HG03575 (cell line): ENCODE results near the gene GREB1.

ENCODE experiments used
- ATAC-seq: cut with Tn5 transposase; IDR thresholded peaks from one replicate; pipeline ENCODE4 v1.9.1; 2021; ENCODE audit not compliant: unreplicated experiment, insufficient number of reproducible peaks, low FRiP score; ENCODE audit errors: extremely low read depth

GREB1 gene

DNA sequence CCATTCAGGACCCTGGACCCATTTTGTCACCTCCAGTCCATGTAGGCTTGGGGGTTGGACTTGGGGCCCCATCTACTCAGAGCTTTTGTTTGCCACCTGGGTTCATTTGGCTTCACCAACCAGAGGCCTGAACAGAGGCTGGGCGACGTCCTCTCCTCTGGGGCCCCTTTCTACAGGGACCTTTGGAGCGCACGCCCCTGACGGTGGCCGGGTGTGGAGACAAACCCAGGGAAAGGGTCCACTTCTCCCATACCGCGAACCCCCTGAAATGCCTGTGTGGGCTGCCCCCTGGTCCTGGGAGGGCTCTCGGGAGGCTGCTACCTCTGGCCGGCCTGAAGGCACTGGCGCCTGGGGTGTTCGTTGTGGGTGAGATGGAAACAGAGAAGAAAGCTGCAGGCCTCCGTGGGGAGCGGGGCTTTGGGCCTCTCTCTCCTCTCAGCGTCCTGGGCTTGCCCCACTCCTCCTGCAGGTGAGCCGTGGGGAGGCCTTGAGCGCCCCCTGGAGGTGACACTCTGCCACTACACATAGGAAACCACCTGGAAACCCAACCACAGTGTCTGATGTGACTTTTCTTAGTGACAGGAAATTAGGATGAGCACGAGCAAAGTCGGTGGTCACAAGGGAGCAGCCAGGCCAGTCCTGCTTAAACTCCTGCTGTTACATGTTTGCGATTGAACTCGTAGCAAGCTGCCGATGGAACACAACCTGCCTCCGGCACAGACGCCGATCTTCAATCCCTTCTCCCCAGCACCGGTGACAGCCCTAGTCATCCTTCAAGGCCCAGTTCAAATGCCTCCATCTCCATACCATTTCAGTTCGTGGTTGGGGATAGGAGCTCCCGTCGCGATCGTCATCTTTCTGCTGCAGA is 148.1 kb downstream of the GREB1 start:
- no peak for ATAC-seq

DNA sequence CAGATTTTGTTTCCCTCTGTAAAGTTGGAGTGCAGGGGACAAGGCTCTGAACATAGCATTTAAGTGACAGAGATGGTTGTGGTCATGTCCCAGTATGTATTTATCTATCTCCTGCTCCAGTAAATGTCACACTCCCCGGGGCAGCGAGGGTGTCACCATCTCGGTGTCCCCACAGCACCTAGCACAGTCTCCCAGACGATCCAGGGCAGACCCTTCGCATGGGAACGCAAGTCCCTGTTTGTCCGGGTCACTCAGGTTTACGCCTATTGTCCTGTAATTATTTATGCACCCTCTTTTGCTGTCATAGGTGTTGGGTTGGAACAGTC is 148.7 kb downstream of the GREB1 start:
- ATAC-seq = no peak

DNA sequence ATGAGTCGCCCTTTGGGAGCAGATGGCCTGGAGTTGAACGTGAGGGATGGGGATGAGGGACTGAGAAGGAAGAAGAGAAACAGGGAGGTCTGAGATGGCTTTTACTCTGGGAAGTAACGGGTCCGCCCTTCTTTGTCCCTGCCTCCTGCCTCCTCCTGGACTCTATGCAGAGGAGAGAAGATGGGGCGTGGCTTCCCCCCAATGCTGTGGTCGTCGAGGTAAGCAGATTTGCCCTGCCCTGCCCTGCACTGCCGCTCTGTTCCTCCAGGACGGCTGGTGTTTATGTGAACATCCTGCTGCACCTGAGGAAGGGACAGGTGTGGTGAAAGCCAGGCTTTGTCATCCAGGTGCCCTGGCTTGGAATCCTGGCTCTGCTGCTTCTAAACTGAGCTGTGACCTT is 149.6 kb downstream of the GREB1 start:
- ATAC-seq = no peak

DNA sequence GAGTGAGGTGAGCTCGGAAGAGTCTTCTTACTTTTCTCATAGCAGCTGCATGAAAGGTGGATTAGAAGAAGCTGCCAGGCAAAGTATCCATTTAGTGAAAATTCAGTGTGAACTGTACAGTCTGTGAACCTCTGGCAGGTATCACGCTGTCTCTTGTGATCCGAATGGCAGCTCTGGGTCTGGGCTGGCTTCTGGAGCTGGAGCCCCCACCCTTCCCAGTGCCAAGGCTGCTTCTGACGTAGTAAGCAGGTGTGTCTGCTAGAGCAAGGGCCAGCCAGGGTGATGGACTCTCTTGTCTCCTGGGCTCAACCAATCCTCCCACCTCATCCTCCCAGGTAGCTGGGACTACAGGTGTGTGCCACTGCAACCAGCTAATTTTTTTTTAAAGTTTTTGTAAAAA is 150.1 kb downstream of the GREB1 start:
- no peak for ATAC-seq

DNA sequence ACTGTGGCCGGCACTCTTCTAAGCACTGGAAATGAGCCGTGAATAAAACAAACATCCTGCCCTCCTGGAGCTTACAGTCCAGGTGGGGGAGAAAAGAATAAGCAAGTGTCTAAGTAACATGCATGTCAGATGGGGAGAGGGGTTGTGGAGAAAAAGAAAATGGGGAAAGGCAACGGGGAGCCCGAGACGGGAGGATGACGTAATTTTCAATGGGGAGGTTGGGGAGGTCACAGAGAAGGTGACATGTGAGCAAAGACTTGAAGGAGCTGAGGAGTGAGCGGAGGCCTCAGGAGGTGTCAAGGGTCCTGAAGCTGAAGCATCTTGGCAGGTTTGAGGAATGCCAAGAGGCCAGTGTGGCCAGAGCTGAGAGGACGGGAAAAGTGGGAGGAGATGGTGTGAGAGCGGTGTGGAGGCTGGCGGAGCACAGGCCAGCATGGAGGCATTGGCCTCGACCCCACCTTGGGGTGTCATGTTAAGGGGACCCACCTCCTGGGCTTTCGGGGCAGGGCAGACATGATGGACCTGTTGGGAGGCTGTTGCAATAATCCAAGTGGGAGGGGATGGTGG is 151.1 kb downstream of the GREB1 start:
- ATAC-seq = no peak

DNA sequence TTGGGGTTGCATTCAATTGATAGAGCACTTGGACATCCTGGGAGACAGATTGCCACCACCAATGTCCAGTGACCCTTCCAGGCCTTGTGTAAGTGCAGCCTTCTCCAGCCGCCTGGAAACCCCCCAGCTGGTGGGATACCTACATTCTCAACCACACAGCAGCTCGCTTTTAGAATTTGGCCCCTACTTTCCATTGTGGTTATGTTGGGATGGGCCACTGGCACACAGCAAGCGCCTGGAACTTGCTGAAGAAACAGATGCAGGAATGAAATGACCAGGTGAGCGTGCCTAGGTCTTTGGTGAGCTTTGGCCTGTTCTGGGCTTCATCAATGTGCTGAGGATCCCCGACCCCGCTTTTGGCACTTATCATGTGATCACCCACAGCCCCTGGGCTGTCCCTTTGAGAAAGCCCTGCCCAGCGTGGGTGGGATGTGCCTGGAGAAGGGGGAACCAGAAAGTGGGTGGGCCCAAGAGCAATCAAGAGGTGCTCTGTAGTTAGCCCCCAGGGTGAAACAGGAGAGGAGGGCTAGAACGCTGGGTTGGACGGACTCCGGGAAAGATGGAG is 152.1 kb downstream of the GREB1 start:
- ATAC-seq = no peak

- no peak for ATAC-seq
These were observed 153.9 kb downstream of the GREB1 start for GRCh38 chr2:11687736-11688135.

- peak; percentile 56 for ATAC-seq
These were observed 154.6 kb downstream of the GREB1 start for GRCh38 chr2:11688222-11689069.

DNA sequence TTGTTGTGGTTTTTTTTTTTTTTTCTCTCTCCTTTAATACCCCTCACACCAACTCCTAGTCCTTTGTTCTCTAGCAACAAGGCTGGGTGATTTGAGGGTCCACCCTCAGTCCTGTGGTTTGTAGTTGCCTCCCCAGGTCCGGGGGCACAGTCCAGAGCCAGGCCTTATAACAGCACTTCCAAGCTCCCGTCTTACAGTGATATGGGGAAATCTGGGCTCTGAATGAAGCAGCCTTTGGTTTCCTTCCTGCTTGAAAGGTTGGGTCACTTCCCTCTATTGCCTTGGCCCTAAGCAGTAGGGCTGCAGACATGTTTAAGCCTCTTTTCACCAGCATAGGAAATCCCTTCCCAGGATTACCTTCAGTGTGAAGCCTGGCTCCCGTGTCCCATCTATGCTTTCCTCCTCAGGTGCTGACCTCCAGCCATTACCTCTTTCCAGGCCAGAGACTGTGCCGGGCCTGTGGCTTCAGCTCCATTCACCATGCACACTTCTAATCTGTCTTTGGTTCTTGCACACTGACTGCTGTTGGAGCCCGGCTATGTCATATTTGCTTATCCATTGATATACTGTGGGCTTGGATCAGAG is 157.3 kb downstream of the GREB1 start:
- no peak for ATAC-seq
